Lung (tissue), 12 donors: ENCODE data around the gene ARMC10. TPM values are rescaled to one million over a fixed set of nuclear protein-coding genes. Genes with fewer than 3 reads are reported as not detected.

ENCODE experiments used
- ATAC-seq: fragments of 200-7000 bp; cut with Tn5 transposase; one replicate; pipeline ENCODE4 v1.9.1; 2020; ENCODE audit warnings: moderate number of reproducible peaks; ENCODE audit not compliant: insufficient read depth, low FRiP score
- DNase-seq, 3 donors: peaks; one replicate each; pipeline ENCODE4 v3.0.0-alpha.2; 2013 to 2017
- H3K27ac ChIP-seq, 2 donors: one replicate each; pipeline ENCODE4 v1.5.1; 2013; ENCODE audit warnings: mild to moderate bottlenecking in 2 of 2, moderate library complexity in 2 of 2, control low read depth in 1 of 2, inconsistent platforms in 1 of 2, low read depth in 1 of 2, low read length in 1 of 2
- H3K27me3 ChIP-seq, 3 donors: one replicate each; pipeline ENCODE4 v1.5.1; 2013; ENCODE audit warnings: low read length in 2 of 3; ENCODE audit not compliant: control insufficient read depth in 3 of 3, insufficient read depth in 3 of 3
- H3K36me3 ChIP-seq, 4 donors: one replicate each; pipeline ENCODE4 v1.5.1; 2013; ENCODE audit warnings: low read length in 4 of 4, mild to moderate bottlenecking in 1 of 4, moderate library complexity in 1 of 4; ENCODE audit not compliant: control insufficient read depth in 4 of 4, insufficient read depth in 4 of 4
- H3K4me1 ChIP-seq, 5 donors: one replicate each; pipeline ENCODE4 v1.5.1; 2013; ENCODE audit warnings: low read length in 5 of 5, mild to moderate bottlenecking in 2 of 5, moderate library complexity in 1 of 5; ENCODE audit not compliant: control insufficient read depth in 5 of 5, insufficient read depth in 5 of 5
- H3K4me3 ChIP-seq: one replicate; pipeline ENCODE4 v1.5.1; 2013; ENCODE audit warnings: mild to moderate bottlenecking, control low read depth, moderate library complexity
- H3K9ac ChIP-seq, 2 donors: one replicate each; pipeline ENCODE4 v1.5.1; 2013; ENCODE audit warnings: low read length in 2 of 2, control low read depth in 1 of 2; ENCODE audit not compliant: insufficient read depth in 1 of 2
- H3K9me3 ChIP-seq, 4 donors: one replicate each; pipeline ENCODE4 v1.5.1; 2013; ENCODE audit warnings: low read length in 3 of 4, mild to moderate bottlenecking in 1 of 4, moderate library complexity in 1 of 4; ENCODE audit not compliant: control insufficient read depth in 4 of 4, insufficient read depth in 3 of 4
- WGBS, 2 donors: extraction: QIAGEN DNeasy Blood & Tissue Kit; methylation state at CpG; one replicate each; pipeline ENCODE4 v1.1.7; 2013; 5-methylcytosine and 5-hydroxymethylcytosine counted together
- polyA plus RNA-seq, 2 donors: library from polyadenylated mRNA; stranded (reverse); fragments of 200-250 nt; gene quantifications; one replicate each; pipeline ENCODE4 v1.2.1, GENCODE V29; 2013
- total RNA-seq, 2 donors: library from RNA; depleted of rRNA in 1 of 2; stranded (reverse); fragments of >200 nt in 1 of 2; gene quantifications; one replicate each; pipeline ENCODE4 v1.2.1, GENCODE V29; 2014 to 2021
- TF ChIP-seq, protein P1 (sequence below): IDR thresholded peaks from 2 replicates; pipeline ENCODE4 v1.5.1; 2012; ENCODE audit warnings: mild to moderate bottlenecking; ENCODE audit errors: control extremely low read depth, extremely low read depth
- donor health status: control.
- donor health status: control.
- donor health status: Bipolar disorder and iron deficiency.
- donor health status: healthy.
- donor health status: DM: yes; HTN: yes; CAD: no.

Gene ARMC10
- total and polyA plus RNA-seq, 4 donors = 22.2 to 39.4 (median 28.3) TPM

DNA sequence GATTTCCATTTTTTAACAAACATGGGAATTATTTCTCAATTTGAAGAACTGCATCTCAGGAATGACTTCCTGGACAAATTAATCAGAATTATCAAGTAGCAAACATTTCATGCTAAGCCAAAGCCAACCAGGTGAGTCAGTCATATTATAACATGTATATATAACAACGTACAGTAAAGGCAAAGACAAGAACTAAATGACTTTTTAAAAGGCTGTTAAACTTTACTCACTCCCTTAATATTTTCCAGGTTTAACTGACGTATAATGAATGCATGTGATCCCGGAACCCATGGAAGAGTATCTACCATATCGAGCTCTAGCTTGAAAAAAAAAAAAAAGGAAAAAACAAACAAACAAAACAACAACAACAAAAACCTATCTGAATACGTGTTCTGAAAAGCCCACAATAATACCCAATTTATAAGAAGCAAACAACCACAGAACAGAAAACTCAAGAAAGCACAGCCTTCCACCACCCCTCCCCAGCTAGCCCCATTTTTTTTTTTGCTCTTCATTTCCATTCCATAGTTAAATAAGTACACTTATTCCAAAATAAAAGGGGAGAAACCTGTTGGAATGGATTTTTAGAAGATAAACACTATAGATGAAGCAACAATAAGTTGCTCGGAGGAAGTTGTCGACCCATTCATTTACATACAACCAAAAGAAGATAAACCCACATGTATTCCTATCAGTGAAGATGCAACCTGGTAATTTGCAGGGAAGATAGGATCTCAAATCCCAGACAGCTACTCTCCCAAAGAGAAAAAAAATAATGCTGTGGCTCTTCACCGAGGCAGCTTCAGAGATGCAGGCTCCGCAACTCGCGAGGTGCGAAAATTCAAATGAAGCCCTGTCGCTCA is 73.4 kb downstream of the ARMC10 start:
- Histone ChIP-seq H3K4me3 (peak overlapping the region; percentile 71), H3K36me3 (no peaks in the 10 kb centered on the region), H3K9me3 (peaks cover 0 to 2% (median 0%) of the 10 kb centered on the region in 4 donors), H3K9ac (peak overlapping the region; percentile 6 to 83), H3K4me1 (peaks cover 0 to 26% (median 3%) of the 10 kb centered on the region in 5 donors), H3K27ac (peak overlapping the region; percentile 99 to 100), H3K27me3 (no peaks in the 10 kb centered on the region)
- ATAC-seq = no peak
- 4% methylated on average over 13 of the region's 13 CpGs for WGBS, 2 donors
- DNase-seq = peak in 1 of 3 donors; percentile 24
- TF ChIP-seq, protein P1, sequence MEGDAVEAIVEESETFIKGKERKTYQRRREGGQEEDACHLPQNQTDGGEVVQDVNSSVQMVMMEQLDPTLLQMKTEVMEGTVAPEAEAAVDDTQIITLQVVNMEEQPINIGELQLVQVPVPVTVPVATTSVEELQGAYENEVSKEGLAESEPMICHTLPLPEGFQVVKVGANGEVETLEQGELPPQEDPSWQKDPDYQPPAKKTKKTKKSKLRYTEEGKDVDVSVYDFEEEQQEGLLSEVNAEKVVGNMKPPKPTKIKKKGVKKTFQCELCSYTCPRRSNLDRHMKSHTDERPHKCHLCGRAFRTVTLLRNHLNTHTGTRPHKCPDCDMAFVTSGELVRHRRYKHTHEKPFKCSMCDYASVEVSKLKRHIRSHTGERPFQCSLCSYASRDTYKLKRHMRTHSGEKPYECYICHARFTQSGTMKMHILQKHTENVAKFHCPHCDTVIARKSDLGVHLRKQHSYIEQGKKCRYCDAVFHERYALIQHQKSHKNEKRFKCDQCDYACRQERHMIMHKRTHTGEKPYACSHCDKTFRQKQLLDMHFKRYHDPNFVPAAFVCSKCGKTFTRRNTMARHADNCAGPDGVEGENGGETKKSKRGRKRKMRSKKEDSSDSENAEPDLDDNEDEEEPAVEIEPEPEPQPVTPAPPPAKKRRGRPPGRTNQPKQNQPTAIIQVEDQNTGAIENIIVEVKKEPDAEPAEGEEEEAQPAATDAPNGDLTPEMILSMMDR = no peak

Other genes with a start within 250 kb of the ARMC10 start
- 10 to 100 TPM in 1 of 2 donors, 1 to 10 TPM in 1; 3.2 to 81.6 TPM for gene LRRC17, start 162.1 kb upstream of the ARMC10 start, total RNA-seq
- 1 to 10 TPM in 1 of 2 donors, under 1 TPM in 1; 0.63 to 1.1 TPM for gene LRRC17, start 162.1 kb upstream of the ARMC10 start, polyA plus RNA-seq
- 10 to 100 TPM in 1 of 2 donors, 1 to 10 TPM in 1; 6.0 to 12.3 TPM for gene FBXL13, start 344 bp upstream of the ARMC10 start, total RNA-seq
- gene FBXL13, start 344 bp upstream of the ARMC10 start, polyA plus RNA-seq = 1 to 10 TPM in 1 of 2 donors, under 1 TPM in 1; 0.61 to 1.4 TPM
- 10 to 100 TPM; 12.9 to 37.0 TPM for gene NAPEPLD, start 74.0 kb downstream of the ARMC10 start, total RNA-seq
- 1 to 10 TPM; 2.9 to 4.8 TPM for gene NAPEPLD, start 74.0 kb downstream of the ARMC10 start, polyA plus RNA-seq
- gene PMPCB, start 222.3 kb downstream of the ARMC10 start, total RNA-seq = 10 to 100 TPM; 38.8 to 78.1 TPM
- 10 to 100 TPM; 44.2 to 51.9 TPM for gene PMPCB, start 222.3 kb downstream of the ARMC10 start, polyA plus RNA-seq